GM12865 (cell line): ENCODE results near the gene IKZF4.
"Not testable (repeated sequence)": the region's sequence is repeated elsewhere in the genome, so short reads cannot be mapped to it uniquely, and the experiment has no call there.

Experiments used
- DNase-seq: peaks from one replicate; pipeline ENCODE4 v3.0.0; 2010; ENCODE audit warnings: low read depth
- H3K4me3 ChIP-seq: 2 replicates; pipeline ENCODE4 v1.5.1; 2011; ENCODE audit warnings: mild to moderate bottlenecking, low read depth, low read length, control low read depth
- CTCF ChIP-seq: IDR thresholded peaks from 2 replicates; pipeline ENCODE4 v1.5.1; 2011; ENCODE audit warnings: low read length, control low read depth, low read depth, inconsistent platforms; ENCODE audit not compliant: insufficient read depth; ENCODE audit errors: missing control alignments

The IKZF4 gene

DNA sequence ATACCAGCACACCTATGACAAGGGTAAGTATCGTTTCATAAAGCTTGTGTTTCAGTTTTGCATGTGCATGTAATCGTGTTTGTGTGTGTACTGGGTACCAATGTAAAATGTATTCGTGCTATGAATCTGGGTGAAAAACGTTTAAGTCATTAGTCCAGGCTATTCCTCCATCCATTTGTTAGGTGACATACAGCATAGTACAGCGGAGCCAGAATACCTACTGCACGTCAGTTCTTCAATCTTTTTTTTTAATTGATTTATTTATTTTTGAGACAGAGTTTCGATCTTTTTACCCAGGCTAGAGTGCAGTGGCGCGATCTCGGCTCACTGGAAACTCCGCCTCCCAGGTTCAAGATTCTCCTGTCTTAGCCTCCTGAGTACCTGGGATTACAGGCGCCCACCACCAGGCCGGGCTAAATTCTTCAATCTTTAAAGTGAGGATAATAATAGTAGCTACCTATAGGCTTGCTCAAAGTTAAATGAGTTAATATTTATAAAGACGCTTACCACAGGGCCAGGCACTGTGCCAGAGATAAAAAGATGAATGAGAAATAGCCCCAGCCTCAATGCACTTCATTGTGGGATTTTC, 20.2 kb downstream of the IKZF4 start:
- no peak for TF ChIP-seq CTCF
- DNase-seq: no peak

GRCh38 chr12:56041552-56042429, 20.9 kb downstream of the IKZF4 start, which contains the start of gene RPS26:
Gene RPS26 (plus strand): TSS chr12:56041918. CDS start chr12:56042167, 249 bp downstream.
- peak within 1 kb of the TSS; percentile 98 for H3K4me3 ChIP-seq
- peak; percentile 100 for DNase-seq
- TF ChIP-seq CTCF: peak; percentile 56

More for the DNA sequence above, 20.2 kb downstream of the IKZF4 start:
- peak overlapping the region; percentile 98 for H3K4me3 ChIP-seq

DNA sequence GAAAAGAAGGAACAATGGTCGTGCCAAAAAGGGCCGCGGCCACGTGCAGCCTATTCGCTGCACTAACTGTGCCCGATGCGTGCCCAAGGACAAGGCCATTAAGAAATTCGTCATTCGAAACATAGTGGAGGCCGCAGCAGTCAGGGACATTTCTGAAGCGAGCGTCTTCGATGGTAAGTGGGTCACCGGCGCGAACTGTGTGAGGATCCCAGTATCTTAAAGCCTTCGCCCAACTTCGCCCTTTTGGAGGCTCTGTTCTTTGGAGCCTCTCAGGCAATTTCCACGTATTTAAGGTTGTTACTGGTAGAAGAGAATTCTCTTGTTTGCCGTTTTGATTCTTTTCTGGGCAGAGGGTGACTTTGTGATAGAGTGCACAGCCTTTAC, 21.6 kb downstream of the IKZF4 start:
- peak overlapping the region; percentile 98 for H3K4me3 ChIP-seq

GRCh38 chr12:56042843-56043242, 22.0 kb downstream of the IKZF4 start:
- H3K4me3 ChIP-seq: peak overlapping the region; percentile 98
- no peak for TF ChIP-seq CTCF
- DNase-seq: no peak

More for the DNA sequence above, 21.6 kb downstream of the IKZF4 start:
- DNase-seq: not testable (repeated sequence)

DNA sequence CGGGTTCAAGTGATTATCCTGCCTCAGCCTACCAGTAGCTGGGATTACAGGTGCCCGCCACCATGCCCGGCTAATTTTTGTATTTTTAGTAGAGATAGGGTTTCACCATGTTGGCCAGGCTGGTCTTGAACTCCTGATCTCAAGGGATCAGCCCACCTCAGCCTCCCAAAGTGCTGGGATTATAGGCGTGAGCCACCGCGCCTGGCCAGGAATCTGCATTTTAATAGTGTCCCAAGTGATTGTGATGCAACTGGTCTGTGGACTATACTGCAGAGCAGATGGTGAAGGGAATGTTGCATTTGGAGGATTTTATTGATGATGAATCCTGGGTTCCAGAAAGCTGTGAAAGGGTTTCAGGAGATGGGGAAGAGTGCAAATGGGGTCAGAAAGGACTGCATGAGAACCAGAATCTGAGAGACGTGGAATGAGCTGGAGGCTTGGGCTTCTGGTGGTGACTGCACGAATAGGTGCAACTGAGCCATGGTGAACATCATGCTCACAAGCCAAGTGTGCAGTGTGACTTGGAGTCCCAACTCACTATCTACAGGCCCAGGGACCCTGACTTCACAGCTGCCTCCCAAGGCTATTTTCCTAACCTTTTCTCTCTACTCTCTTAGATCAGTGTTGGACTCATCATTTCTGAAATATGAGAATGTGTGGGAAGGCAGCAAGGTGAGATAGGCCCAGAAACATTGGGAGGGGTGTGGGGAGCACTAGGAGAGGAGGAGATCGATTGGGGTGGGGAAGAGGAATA, 25.4 kb downstream of the IKZF4 start:
- peak; percentile 32 for DNase-seq

GRCh38 chr12:56053407-56053893, 32.6 kb downstream of the IKZF4 start:
- DNase-seq: no peak
- H3K4me3 ChIP-seq: no peak overlapping the region
- no peak for TF ChIP-seq CTCF

More for the DNA sequence above, 25.4 kb downstream of the IKZF4 start:
- no peak for TF ChIP-seq CTCF
- no peak overlapping the region for H3K4me3 ChIP-seq

- H3K4me3 ChIP-seq, DNase-seq: not testable (repeated sequence)
These were observed 39.1 kb downstream of the IKZF4 start for GRCh38 chr12:56059964-56060363.
